Hepatic stellate cell (primary cell): ENCODE measurements around the gene MPPED1.

Source experiments
- DNase-seq: peaks from one replicate; pipeline ENCODE4 v3.0.0; 2011; ENCODE audit warnings: low spot score

The MPPED1 gene

GRCh38 chr22:43476751-43477725, 65.2 kb downstream of the MPPED1 start:
- no peak for DNase-seq

- no peak for DNase-seq
Measured at GRCh38 chr22:43477966-43478365, 66.2 kb downstream of the MPPED1 start.

- no peak for DNase-seq
Measured at GRCh38 chr22:43478621-43479300, 66.9 kb downstream of the MPPED1 start.

GRCh38 chr22:43479301-43479950, 67.6 kb downstream of the MPPED1 start:
- DNase-seq = no peak

GRCh38 chr22:43479962-43480361, 68.1 kb downstream of the MPPED1 start:
- no peak for DNase-seq

- no peak for DNase-seq
Measured at GRCh38 chr22:43481568-43482317, 69.9 kb downstream of the MPPED1 start.

- DNase-seq = no peak
Measured at GRCh38 chr22:43482318-43482625, 70.5 kb downstream of the MPPED1 start.

GRCh38 chr22:43483266-43483665, 71.5 kb downstream of the MPPED1 start:
- no peak for DNase-seq

GRCh38 chr22:43483669-43484068, 71.9 kb downstream of the MPPED1 start:
- no peak for DNase-seq

- DNase-seq = no peak
Measured at GRCh38 chr22:43484227-43484626, 72.4 kb downstream of the MPPED1 start.

- DNase-seq = no peak
Measured at GRCh38 chr22:43485502-43486089, 73.8 kb downstream of the MPPED1 start.

- DNase-seq = no peak
Measured at GRCh38 chr22:43487311-43488030, 75.7 kb downstream of the MPPED1 start.

GRCh38 chr22:43488031-43488866, 76.4 kb downstream of the MPPED1 start:
- no peak for DNase-seq

GRCh38 chr22:43488937-43489336, 77.1 kb downstream of the MPPED1 start:
- no peak for DNase-seq

GRCh38 chr22:43490311-43490710, 78.5 kb downstream of the MPPED1 start:
- DNase-seq = no peak

- no peak for DNase-seq
Measured at GRCh38 chr22:43491177-43491576, 79.4 kb downstream of the MPPED1 start.

- DNase-seq = no peak
Measured at GRCh38 chr22:43491737-43492136, 79.9 kb downstream of the MPPED1 start.

GRCh38 chr22:43493297-43493696, 81.5 kb downstream of the MPPED1 start:
- DNase-seq = no peak

GRCh38 chr22:43497956-43498855, 86.4 kb downstream of the MPPED1 start:
- no peak for DNase-seq
